Measurements from ENCODE around the gene SLC35C1. TPM values are rescaled to one million over a fixed set of nuclear protein-coding genes. Genes with fewer than 3 reads are reported as not detected.
A peak's percentile ranks its signal among the peaks of the same experiment; 100 is the strongest.

SLC35C1 gene
- total and polyA plus RNA-seq, 3 experiments from 2014 or later: 17.7 to 22.4 (median 18.1) TPM

- peaks cover 84% of the 10 kb centered on the region for H3K36me3 ChIP-seq (ENCODE audit: insufficient read depth, low read length)
- no peaks in the 10 kb centered on the region for H3K4me1 ChIP-seq (ENCODE audit: insufficient read depth, low read length)
- no peaks in the 10 kb centered on the region for H3K27me3 ChIP-seq (ENCODE audit: insufficient read depth, low read length, poor library complexity, severe bottlenecking)
- Mint-ChIP-seq H3K27ac (peak overlapping the region in 1 of 8 donors; percentile 47), H3K27me3 (no peaks in the 10 kb centered on the region), H3K4me1 (peaks cover 0 to 6% (median 3%) of the 10 kb centered on the region in 3 donors), H3K36me3 (peaks cover 15 to 90% (median 38%) of the 10 kb centered on the region in 3 donors), H3K4me3 (no peak overlapping the region), H3K9me3 (no peaks in the 10 kb centered on the region)
- H3K27ac ChIP-seq (ENCODE audit: low read depth, low read length): no peak overlapping the region
- CTCF ChIA-PET: interaction anchor here (2.1 kb wide), 1 partner anchor 14 kb away, joined by 5 read pairs; the partner anchor contains the start of gene CRY2
- H3K4me3 ChIP-seq (ENCODE audit: low read length): no peak overlapping the region
- H3K9me3 ChIP-seq (ENCODE audit: low read length): no peaks in the 10 kb centered on the region
- POLR2A ChIA-PET: no interaction called here
- DNase-seq: no peak
These were observed 56.0 kb downstream of the SLC35C1 start for GRCh38 chr11:45860764-45861510.

Other genes starting within 250 kb of the SLC35C1 start
- under 1 TPM; 0.80 to 0.94 TPM for gene CHST1, start 139.5 kb upstream of the SLC35C1 start, total RNA-seq
- gene CHST1, start 139.5 kb upstream of the SLC35C1 start, polyA plus RNA-seq: not detected
- 10 to 100 TPM; 16.6 to 17.8 TPM for gene CRY2, start 42.3 kb downstream of the SLC35C1 start, total RNA-seq
- 27.1 TPM for gene CRY2, start 42.3 kb downstream of the SLC35C1 start, polyA plus RNA-seq
- 1 to 10 TPM in 1 of 2 experiments, under 1 TPM in 1; 0.98 to 1.1 TPM for gene MAPK8IP1, start 80.5 kb downstream of the SLC35C1 start, total RNA-seq
- 0.23 TPM for gene MAPK8IP1, start 80.5 kb downstream of the SLC35C1 start, polyA plus RNA-seq
- 1 to 10 TPM; 1.1 to 2.0 TPM for gene FREY1, start 102.1 kb downstream of the SLC35C1 start, total RNA-seq
- gene FREY1, start 102.1 kb downstream of the SLC35C1 start, polyA plus RNA-seq: 0.43 TPM
- 10 to 100 TPM; 35.1 to 43.2 TPM for gene PEX16, start 112.7 kb downstream of the SLC35C1 start, total RNA-seq
- gene PEX16, start 112.7 kb downstream of the SLC35C1 start, polyA plus RNA-seq: 63.4 TPM
- 1 to 10 TPM; 2.6 to 3.2 TPM for gene LARGE2, start 117.5 kb downstream of the SLC35C1 start, total RNA-seq
- gene LARGE2, start 117.5 kb downstream of the SLC35C1 start, polyA plus RNA-seq: 14.4 TPM

All from CD8-positive, alpha-beta memory T cell (primary cell).